Activated gamma-delta T cell treated with Interleukin-2 at 50 U/mL for 16 hours (primary cell): ENCODE measurements around the gene TCIRG1.
"Not testable (repeated sequence)": the region's sequence is repeated elsewhere in the genome, so short reads cannot be mapped to it uniquely, and the experiment has no call there.

ENCODE experiments used
- DNase-seq: peaks from one replicate; pipeline ENCODE4 v3.0.0-alpha.2; 2020

Gene TCIRG1, protein sequence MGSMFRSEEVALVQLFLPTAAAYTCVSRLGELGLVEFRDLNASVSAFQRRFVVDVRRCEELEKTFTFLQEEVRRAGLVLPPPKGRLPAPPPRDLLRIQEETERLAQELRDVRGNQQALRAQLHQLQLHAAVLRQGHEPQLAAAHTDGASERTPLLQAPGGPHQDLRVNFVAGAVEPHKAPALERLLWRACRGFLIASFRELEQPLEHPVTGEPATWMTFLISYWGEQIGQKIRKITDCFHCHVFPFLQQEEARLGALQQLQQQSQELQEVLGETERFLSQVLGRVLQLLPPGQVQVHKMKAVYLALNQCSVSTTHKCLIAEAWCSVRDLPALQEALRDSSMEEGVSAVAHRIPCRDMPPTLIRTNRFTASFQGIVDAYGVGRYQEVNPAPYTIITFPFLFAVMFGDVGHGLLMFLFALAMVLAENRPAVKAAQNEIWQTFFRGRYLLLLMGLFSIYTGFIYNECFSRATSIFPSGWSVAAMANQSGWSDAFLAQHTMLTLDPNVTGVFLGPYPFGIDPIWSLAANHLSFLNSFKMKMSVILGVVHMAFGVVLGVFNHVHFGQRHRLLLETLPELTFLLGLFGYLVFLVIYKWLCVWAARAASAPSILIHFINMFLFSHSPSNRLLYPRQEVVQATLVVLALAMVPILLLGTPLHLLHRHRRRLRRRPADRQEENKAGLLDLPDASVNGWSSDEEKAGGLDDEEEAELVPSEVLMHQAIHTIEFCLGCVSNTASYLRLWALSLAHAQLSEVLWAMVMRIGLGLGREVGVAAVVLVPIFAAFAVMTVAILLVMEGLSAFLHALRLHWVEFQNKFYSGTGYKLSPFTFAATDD

DNA sequence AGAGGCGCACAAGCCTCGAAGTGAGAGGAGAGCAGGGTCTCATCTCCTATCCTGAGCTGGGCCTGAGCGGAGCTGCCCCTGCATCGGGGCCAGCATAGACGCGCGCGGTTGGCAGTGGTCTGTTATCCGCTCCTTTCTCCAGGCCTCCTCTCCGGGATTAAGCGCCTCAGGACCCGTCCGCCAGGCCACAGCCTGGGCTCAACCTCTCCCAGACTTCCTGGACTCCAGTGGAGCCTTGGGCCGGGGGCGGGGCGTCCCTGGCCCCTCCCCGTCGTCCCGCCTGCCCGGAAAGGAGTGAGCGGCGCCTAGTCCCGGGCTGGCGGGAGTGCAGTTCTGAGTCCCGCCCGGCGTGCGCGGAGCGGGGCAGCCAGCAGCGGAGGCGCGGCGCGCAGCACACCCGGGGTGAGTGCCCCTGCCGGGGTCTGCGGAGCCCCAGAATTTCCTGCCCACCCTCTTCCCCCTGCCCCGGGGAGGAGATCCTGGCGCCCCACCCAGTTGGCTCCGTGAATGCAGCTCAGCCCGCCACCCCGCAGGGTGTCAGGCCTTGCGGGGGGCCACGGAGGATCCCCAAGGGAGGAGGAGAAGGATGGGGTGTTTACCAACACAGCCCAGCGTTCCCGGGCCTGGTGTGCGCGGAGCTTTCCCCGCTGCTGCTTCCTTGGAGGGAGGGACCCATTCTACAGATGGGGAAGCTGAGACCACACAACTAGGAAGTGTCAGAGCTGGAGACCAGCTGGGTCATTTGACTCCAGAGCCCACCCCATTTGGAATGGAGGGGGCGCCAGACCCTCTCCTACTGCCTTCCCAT lies at the start of gene TCIRG1:
TSS of gene TCIRG1 (plus strand) at position 308 of the 808 bp plus-strand sequence. CDS start 2,247 bp downstream, outside the sequence.
- peak; percentile 40 for DNase-seq

DNA sequence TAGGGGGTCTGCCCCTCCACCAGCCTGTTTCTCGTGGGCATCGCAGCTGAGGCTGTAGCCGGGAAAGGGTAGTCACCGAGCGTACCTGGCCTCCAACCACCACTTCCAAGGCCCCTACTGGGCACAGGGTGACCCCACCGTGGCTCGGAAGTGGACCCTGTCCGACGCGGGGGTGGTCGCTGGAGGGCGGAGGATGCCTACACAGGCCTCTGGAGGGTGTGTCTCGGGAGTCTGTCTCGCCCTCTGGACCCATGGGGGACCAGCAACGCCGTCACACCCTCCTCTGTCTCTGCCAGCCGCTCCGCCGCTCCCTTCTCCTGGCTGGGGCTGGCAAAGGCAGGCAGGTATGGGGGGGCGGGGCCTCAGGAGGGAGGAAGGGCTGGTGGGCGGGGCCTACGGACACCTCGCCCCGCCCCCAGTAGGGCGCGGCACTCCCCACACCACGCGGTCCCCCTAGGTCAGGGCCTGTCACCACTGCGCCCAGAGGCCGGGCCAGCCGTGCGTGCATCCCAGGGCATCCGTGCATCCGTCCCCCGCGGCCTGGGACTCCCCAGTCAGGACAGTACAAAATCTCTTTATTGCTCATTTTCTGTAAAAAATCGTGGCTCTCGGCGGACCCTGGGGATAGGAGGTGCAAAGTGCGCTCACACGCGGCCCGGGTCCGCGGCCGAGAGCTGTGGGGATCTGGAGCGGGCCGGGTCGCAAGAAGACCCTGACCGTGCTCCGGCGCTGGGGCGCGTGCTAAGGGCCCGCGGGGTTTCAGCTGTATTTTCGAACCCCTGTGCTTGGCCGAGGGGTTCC lies 48.1 kb upstream of the TCIRG1 start:
- not testable (repeated sequence) for DNase-seq

- not testable (repeated sequence) for DNase-seq
Measured at GRCh38 chr11:67991347-67992121, 47.3 kb upstream of the TCIRG1 start.

DNA sequence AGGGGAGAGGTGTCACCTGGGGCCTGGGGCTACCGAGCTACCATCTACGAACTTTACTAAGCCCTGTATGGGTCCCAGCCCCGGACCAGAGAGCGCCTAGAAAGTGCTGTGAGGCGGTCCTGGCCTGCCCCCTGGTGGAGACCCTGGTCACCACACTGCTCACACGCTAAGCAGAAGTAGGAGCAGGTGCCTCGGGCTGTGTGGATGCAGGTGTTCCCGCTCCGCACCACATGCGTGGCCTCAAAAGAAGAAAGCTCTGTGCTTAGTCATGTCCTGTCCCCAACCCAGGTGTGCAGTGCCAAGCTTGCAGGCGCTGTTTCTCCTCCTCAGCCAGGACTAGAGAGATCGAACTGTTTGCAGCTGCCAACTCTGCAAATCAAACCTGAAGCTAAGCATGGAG lies 45.0 kb upstream of the TCIRG1 start:
- peak; percentile 26 for DNase-seq

GRCh38 chr11:67994387-67994786 lies 44.4 kb upstream of the TCIRG1 start:
- not testable (repeated sequence) for DNase-seq

DNA sequence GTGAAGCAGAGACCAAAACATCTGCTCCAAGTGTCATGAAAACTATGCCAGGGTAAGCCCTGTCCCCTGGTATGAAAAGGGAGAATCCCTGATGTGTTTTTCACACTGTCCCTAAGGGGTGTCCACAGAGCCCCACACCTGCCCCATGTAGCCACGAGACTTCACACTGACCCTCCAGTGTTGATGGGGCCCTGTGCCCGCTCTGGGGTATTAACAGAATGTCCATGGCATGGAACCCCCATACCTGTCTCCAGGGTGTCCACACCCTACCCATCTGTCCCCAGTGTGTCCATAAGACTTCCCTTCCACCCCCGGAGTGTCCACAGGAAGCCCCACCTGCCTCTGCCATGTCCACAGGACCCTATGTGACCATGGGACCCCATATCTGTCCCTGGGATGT lies 43.7 kb upstream of the TCIRG1 start:
- not testable (repeated sequence) for DNase-seq

GRCh38 chr11:67995579-67995978 lies 43.2 kb upstream of the TCIRG1 start:
- DNase-seq, result not testable (repeated sequence)

DNA sequence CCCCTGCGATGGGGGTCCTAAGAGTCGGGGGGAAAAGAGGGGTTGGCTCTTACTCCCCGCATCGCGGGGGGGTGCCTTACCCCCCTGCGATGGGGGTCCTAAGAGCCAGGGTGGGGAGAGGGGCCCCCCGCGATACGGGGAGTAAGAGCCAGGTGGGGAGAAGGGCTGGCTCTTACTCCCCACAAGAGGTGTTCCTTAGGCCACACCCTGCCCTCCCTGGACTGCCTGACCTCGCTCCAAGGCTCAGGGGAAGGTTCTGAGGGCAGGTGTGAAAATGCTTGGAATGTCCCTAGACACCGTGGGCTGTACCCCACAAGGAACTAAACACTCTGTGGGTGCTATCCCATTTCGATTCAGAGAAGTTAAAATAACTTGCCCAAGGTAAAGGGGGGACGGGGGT lies 42.8 kb upstream of the TCIRG1 start:
- DNase-seq, result no peak

- no peak for DNase-seq
Measured at GRCh38 chr11:67996622-67997474, 42.0 kb upstream of the TCIRG1 start.

- DNase-seq, result no peak
Measured at GRCh38 chr11:67997475-67997921, 41.3 kb upstream of the TCIRG1 start.

DNA sequence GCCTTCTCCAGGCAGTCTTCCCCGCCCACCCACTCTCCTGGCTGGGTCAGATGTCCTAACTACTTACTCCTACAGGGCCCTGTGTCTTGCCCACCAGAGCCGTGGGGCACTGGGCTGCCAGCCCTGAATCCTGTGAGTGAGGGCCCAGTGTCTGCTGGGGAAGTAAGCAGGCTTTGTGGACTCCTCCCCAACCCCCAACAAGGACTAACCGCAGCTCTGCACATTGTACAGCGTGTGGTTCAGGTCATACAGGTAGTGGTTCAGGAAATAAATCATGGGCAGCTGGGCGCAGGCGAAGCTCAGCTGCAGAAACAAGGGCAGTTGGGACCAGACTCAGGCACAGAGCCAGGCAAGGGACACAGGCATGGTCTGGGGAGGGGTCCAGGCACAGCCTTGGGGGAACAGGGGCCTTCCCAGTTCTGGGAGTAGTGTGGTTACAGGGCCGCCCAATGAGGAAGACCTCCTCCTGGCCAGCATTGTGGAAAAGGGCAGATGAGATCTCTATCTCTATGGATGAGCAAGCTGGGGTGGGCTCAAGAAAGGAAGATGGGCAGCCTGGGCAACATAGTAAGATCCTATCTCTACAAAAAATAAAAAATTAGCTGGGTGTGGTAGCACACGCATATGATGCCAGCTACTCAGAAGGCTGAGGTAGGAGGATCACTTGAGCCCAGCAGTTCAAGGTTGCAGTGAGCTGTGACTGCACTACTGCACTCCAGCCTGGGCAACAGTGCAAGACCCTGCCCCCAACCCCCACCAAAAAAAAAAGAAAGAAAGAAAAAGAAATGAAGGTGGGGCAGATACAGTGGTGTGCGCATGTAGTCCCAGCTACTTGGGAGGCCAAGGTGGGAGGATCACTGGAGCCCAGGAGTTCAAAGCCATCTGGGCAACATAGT lies 40.4 kb upstream of the TCIRG1 start:
- peak; percentile 24 for DNase-seq

DNA sequence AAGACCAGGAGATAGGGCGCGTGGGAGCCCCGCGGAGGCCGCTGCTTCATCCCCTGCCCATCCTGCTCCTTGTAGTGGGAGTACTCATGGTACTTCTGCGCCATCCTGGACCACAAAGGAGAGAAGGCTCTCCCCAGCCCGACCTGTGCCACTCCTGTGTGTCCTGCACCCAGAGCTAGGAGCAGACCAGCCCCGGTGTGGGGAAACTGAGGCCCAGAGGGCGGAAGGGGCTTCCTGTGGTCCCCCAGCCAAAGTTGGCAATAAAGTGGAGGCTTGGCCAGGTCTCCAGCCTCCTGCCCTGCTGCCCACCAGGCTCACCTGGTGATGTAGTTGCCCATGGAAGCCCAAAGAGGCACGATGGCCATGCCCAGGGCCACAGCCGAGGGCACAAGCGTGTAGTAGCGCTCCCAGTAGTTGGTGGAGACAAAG lies 39.6 kb upstream of the TCIRG1 start:
- no peak for DNase-seq

GRCh38 chr11:67999704-68000103 lies 39.1 kb upstream of the TCIRG1 start:
- no peak for DNase-seq

DNA sequence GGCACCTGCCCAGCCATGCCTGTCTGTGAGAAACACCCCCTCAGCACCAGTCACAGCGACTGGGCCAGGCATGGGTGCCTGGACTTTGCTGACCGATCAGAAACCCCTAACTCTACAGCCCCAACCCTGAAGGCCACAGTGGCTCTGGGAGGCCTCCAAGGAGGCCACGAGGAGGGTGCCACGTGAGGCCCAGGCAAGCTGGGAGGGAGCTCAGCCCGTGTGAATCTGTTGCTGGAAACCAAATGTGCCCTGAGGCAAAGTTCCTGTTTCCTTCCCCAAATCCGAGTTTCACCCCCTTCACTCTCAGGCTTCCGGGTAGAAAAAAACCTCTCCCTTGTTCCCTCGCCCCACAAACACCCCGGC lies 36.3 kb upstream of the TCIRG1 start:
- no peak for DNase-seq

DNA sequence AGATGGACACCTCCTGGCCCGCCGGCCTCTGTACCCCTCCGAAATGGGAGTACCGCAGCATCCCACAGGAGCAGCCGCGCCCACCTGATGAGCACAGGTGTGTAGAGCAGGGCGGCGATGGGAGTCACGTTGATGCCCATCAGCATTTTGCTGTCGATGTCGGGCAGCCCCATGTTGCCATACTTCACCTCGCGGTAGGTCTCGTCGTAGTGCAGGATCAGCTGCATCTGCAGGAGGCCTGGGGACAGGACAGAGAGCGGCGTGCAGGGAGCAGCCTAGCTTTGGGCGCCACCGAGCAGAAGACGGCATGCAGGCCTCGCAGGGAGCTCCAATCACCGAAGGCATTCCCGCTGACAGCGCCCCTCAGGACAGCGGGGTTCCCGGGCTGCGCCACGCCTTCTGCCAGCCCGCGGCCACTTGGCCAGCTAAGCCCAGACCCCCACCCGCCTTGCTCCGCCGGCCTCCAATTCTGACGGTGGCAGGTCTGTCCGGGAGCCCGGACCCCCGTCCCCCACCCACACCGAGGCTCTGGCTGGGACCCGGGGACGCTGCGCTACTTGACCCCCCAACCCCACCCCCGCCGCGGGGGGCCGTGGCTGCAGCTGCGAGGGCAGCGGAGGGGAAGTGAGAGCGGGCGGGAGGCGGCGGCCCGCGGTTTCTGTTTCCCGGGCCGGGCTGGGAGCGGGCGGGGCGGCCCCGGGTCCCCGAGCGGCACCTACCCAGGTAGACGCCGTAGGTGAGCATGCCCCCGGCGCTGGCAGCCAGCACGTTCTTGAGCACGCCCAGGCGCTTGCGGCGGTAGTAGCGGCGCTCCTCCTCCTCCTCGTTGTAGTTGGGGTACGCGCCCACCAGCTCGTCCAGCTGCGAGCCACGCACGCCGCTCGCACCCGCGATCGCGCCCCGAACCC lies 35.6 kb upstream of the TCIRG1 start:
- peak; percentile 55 for DNase-seq

- DNase-seq, result peak; percentile 76
Measured at GRCh38 chr11:68003846-68004550, 34.8 kb upstream of the TCIRG1 start, which contains the start of gene UNC93B1. UNC93B1 (minus strand) TSS chr11:68004097; CDS start chr11:68004043, 54 bp downstream.
